ENCODE results near the gene RAB7A.

DNA sequence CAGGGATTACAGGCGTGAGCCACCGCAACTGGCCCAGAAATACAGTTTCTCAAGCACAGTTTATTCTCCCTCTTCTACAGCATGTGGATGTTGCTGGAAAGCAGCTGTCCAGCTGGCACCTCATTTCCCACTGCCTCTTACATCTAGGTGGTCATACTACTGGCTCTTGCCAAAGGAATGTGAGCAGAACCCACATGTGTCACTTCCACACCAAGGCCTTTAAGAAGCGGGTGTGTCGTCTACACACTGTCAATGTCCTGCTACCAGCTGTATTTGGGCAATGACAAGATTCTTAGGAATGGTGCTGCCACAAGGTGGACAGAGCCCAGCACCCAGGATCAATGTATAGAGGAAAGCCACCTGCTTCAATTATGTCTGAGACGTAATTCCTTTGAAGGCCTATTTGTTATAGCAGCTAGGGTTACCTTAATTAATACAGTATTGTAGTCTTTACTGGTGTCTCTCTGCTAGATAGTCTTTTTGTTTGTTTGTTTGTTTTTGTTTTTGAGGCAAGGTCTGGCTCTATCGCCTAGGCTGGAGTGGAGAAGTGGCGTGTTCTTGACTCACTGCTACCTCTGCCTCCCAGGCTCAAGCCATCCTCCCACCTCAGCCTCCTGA lies 15.1 kb upstream of the RAB7A start:
- no peak for TF ChIP-seq EZH2 (IDR thresholded peaks at IDR 0.05; ENCODE audit: borderline replicate concordance)
- TF ChIP-seq, protein P1, sequence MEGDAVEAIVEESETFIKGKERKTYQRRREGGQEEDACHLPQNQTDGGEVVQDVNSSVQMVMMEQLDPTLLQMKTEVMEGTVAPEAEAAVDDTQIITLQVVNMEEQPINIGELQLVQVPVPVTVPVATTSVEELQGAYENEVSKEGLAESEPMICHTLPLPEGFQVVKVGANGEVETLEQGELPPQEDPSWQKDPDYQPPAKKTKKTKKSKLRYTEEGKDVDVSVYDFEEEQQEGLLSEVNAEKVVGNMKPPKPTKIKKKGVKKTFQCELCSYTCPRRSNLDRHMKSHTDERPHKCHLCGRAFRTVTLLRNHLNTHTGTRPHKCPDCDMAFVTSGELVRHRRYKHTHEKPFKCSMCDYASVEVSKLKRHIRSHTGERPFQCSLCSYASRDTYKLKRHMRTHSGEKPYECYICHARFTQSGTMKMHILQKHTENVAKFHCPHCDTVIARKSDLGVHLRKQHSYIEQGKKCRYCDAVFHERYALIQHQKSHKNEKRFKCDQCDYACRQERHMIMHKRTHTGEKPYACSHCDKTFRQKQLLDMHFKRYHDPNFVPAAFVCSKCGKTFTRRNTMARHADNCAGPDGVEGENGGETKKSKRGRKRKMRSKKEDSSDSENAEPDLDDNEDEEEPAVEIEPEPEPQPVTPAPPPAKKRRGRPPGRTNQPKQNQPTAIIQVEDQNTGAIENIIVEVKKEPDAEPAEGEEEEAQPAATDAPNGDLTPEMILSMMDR (IDR thresholded peaks at IDR 0.05; ENCODE audit: poor library complexity), result no peak
- no peak for TF ChIP-seq EZH2phosphoT487 (IDR thresholded peaks at IDR 0.05; ENCODE audit: low read depth, severe bottlenecking, unreplicated experiment)
